Activated T-cell treated with anti-CD3 and anti-CD28 coated beads, Interleukin-2, amount 50 U/mL, for 1 hour (primary cell): ENCODE results near the gene TTC28.

Source experiments
- DNase-seq: peaks from one replicate; pipeline ENCODE4 v3.0.0-alpha.2; 2020

Gene TTC28

GRCh38 chr22:28254396-28254795, 425.2 kb downstream of the TTC28 start:
- no peak for DNase-seq

GRCh38 chr22:28252539-28252938, 427.1 kb downstream of the TTC28 start:
- DNase-seq: no peak

- DNase-seq: no peak
Measured at GRCh38 chr22:28250036-28250695, 429.5 kb downstream of the TTC28 start.

- DNase-seq: no peak
Measured at GRCh38 chr22:28249402-28249801, 430.2 kb downstream of the TTC28 start.

GRCh38 chr22:28247667-28248363, 431.8 kb downstream of the TTC28 start:
- DNase-seq: no peak

GRCh38 chr22:28247136-28247535, 432.5 kb downstream of the TTC28 start:
- DNase-seq: no peak

- DNase-seq: no peak
Measured at GRCh38 chr22:28246397-28246796, 433.2 kb downstream of the TTC28 start.

- no peak for DNase-seq
Measured at GRCh38 chr22:28245579-28246224, 433.9 kb downstream of the TTC28 start.

- DNase-seq: no peak
Measured at GRCh38 chr22:28244757-28245156, 434.9 kb downstream of the TTC28 start.

- no peak for DNase-seq
Measured at GRCh38 chr22:28243539-28243938, 436.1 kb downstream of the TTC28 start.

- no peak for DNase-seq
Measured at GRCh38 chr22:28241656-28242290, 437.9 kb downstream of the TTC28 start.

- DNase-seq: no peak
Measured at GRCh38 chr22:28239941-28240340, 439.7 kb downstream of the TTC28 start.

- no peak for DNase-seq
Measured at GRCh38 chr22:28237783-28238182, 441.9 kb downstream of the TTC28 start.

GRCh38 chr22:28237112-28237511, 442.5 kb downstream of the TTC28 start:
- DNase-seq: no peak

GRCh38 chr22:28232204-28232603, 447.4 kb downstream of the TTC28 start:
- DNase-seq: no peak

- DNase-seq: no peak
Measured at GRCh38 chr22:28231441-28231840, 448.2 kb downstream of the TTC28 start.

- no peak for DNase-seq
Measured at GRCh38 chr22:28230671-28231070, 449.0 kb downstream of the TTC28 start.

GRCh38 chr22:28229566-28230485, 449.8 kb downstream of the TTC28 start:
- DNase-seq: no peak

GRCh38 chr22:28223826-28224225, 455.8 kb downstream of the TTC28 start:
- DNase-seq: no peak

GRCh38 chr22:28222976-28223745, 456.5 kb downstream of the TTC28 start:
- no peak for DNase-seq

GRCh38 chr22:28222571-28222970, 457.1 kb downstream of the TTC28 start:
- DNase-seq: no peak

- DNase-seq: no peak
Measured at GRCh38 chr22:28222052-28222451, 457.6 kb downstream of the TTC28 start.
